DMS 273 (cell line): ENCODE measurements around the gene IFRD2.
"Not testable (repeated sequence)": the region's sequence is repeated elsewhere in the genome, so short reads cannot be mapped to it uniquely, and the experiment has no call there.

ENCODE experiments used
- DNase-seq: peaks from one replicate; lab custom pipeline; 2025; ENCODE audit not compliant: unreplicated experiment; lab: John Stamatoyannopoulos, UW

Gene IFRD2

GRCh38 chr3:50254577-50255250 is 37.5 kb downstream of the IFRD2 start:
- DNase-seq, result no peak

GRCh38 chr3:50251220-50251619 is 41.0 kb downstream of the IFRD2 start:
- no peak for DNase-seq

GRCh38 chr3:50250514-50250913 is 41.7 kb downstream of the IFRD2 start:
- no peak for DNase-seq

GRCh38 chr3:50249457-50249856 is 42.8 kb downstream of the IFRD2 start:
- no peak for DNase-seq

- DNase-seq, result no peak
Measured at GRCh38 chr3:50248387-50248786, 43.8 kb downstream of the IFRD2 start.

GRCh38 chr3:50246517-50246954 is 45.7 kb downstream of the IFRD2 start:
- DNase-seq, result no peak

- DNase-seq, result peak; percentile 89
Measured at GRCh38 chr3:50245831-50246516, 46.3 kb downstream of the IFRD2 start.

- DNase-seq, result no peak
Measured at GRCh38 chr3:50245251-50245745, 46.9 kb downstream of the IFRD2 start.

GRCh38 chr3:50244813-50245212 is 47.4 kb downstream of the IFRD2 start:
- not testable (repeated sequence) for DNase-seq

GRCh38 chr3:50243543-50243895 is 48.7 kb downstream of the IFRD2 start:
- DNase-seq, result no peak

- no peak for DNase-seq
Measured at GRCh38 chr3:50242851-50243542, 49.2 kb downstream of the IFRD2 start.

GRCh38 chr3:50242381-50242770 is 49.9 kb downstream of the IFRD2 start:
- DNase-seq, result no peak

GRCh38 chr3:50241713-50242380 is 50.4 kb downstream of the IFRD2 start:
- DNase-seq, result no peak

GRCh38 chr3:50241163-50241562 is 51.1 kb downstream of the IFRD2 start:
- no peak for DNase-seq

- DNase-seq, result no peak
Measured at GRCh38 chr3:50239649-50240048, 52.6 kb downstream of the IFRD2 start.

- DNase-seq, result peak; percentile 74
Measured at GRCh38 chr3:50238549-50239026, 53.6 kb downstream of the IFRD2 start.

- peak; percentile 65 for DNase-seq
Measured at GRCh38 chr3:50237754-50238548, 54.3 kb downstream of the IFRD2 start.
